Ishikawa (cell line): ENCODE data around the gene TBC1D1.

Experiments
- CREB1 ChIP-seq: IDR thresholded peaks from 2 replicates; pipeline ENCODE4 v1.6.1; 2012; ENCODE audit warnings: low read depth
- EP300 ChIP-seq: IDR thresholded peaks from 2 replicates; pipeline ENCODE4 v1.6.1; 2012; ENCODE audit warnings: borderline replicate concordance
- FOXM1 ChIP-seq: IDR thresholded peaks from 2 replicates; pipeline ENCODE4 v1.6.1; 2012; ENCODE audit warnings: low read depth, borderline replicate concordance
- MAX ChIP-seq: IDR thresholded peaks from 2 replicates; pipeline ENCODE4 v1.6.1; 2012
- NFIC ChIP-seq: IDR thresholded peaks from 2 replicates; pipeline ENCODE4 v1.6.1; 2012
- RAD21 ChIP-seq: IDR thresholded peaks from 2 replicates; pipeline ENCODE4 v1.6.1; 2012; ENCODE audit warnings: low read depth
- TCF12 ChIP-seq: IDR thresholded peaks from 2 replicates; pipeline ENCODE4 v1.6.1; 2012; ENCODE audit warnings: low read depth
- TEAD4 ChIP-seq: IDR thresholded peaks from 2 replicates; pipeline ENCODE4 v1.6.1; 2012
- TF ChIP-seq, protein P1 (sequence below): IDR thresholded peaks from 2 replicates; pipeline ENCODE4 v1.6.1; 2012; ENCODE audit warnings: low read depth, mild to moderate bottlenecking

GRCh38 chr4:37985730-37986275, 94.9 kb downstream of the TBC1D1 start:
- TF ChIP-seq, protein P1, sequence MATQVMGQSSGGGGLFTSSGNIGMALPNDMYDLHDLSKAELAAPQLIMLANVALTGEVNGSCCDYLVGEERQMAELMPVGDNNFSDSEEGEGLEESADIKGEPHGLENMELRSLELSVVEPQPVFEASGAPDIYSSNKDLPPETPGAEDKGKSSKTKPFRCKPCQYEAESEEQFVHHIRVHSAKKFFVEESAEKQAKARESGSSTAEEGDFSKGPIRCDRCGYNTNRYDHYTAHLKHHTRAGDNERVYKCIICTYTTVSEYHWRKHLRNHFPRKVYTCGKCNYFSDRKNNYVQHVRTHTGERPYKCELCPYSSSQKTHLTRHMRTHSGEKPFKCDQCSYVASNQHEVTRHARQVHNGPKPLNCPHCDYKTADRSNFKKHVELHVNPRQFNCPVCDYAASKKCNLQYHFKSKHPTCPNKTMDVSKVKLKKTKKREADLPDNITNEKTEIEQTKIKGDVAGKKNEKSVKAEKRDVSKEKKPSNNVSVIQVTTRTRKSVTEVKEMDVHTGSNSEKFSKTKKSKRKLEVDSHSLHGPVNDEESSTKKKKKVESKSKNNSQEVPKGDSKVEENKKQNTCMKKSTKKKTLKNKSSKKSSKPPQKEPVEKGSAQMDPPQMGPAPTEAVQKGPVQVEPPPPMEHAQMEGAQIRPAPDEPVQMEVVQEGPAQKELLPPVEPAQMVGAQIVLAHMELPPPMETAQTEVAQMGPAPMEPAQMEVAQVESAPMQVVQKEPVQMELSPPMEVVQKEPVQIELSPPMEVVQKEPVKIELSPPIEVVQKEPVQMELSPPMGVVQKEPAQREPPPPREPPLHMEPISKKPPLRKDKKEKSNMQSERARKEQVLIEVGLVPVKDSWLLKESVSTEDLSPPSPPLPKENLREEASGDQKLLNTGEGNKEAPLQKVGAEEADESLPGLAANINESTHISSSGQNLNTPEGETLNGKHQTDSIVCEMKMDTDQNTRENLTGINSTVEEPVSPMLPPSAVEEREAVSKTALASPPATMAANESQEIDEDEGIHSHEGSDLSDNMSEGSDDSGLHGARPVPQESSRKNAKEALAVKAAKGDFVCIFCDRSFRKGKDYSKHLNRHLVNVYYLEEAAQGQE: no peak
- TF ChIP-seq RAD21 (no peak), MAX (no peak), TCF12 (no peak), EP300 (no peak), FOXM1 (no peak), TEAD4 (no peak), NFIC (no peak), CREB1 (no peak)
